ENCODE measurements around the gene HOXB13.

DNA sequence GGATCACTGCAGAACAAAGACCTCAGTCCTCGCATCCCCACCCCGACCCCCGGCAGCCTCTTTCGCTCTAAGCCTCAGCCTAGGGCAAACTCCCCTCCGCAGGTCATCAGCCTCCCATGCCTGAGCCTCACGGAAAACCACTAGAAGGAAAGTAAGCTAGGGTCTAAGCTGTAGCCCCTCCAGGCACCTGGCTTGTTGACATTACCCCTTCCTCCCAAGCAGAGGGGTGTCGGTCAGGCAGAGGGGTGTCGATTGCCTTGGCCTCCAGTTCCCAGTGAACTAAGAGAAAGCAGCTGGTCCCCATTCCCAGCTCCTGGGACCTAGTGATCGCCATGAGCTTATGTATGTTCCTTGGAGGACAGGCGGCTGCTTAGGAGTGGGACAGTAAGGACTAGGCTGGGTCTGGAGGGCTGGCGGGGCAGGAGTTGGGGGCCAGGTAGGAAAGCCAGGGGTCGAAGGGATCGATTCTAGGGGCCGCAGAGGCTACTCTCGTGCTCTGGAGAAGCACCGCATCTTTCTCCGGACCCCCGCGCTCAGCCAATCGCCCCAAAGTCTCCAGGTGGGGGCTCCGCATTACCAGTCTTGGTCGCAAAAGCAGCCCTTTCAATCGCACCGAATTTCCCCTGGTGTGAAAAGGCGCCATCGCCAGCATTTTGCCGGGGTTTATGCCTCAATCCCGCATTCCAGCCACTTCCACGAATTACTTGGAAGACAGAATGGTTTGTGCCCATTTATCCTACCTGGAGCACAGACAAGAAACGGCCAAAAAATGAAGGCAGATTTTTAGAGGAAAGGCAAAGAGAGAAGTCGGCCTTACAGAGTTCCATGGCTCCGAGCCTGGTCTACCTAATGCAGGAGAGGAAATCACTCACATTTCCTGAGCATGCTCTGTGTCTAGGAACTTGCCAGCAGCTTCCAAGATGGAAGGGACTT is 21.3 kb upstream of the HOXB13 start:
- TF ChIP-seq POLR2A (IDR thresholded peaks at IDR 0.05): no peak
- TF ChIP-seq, protein P1, sequence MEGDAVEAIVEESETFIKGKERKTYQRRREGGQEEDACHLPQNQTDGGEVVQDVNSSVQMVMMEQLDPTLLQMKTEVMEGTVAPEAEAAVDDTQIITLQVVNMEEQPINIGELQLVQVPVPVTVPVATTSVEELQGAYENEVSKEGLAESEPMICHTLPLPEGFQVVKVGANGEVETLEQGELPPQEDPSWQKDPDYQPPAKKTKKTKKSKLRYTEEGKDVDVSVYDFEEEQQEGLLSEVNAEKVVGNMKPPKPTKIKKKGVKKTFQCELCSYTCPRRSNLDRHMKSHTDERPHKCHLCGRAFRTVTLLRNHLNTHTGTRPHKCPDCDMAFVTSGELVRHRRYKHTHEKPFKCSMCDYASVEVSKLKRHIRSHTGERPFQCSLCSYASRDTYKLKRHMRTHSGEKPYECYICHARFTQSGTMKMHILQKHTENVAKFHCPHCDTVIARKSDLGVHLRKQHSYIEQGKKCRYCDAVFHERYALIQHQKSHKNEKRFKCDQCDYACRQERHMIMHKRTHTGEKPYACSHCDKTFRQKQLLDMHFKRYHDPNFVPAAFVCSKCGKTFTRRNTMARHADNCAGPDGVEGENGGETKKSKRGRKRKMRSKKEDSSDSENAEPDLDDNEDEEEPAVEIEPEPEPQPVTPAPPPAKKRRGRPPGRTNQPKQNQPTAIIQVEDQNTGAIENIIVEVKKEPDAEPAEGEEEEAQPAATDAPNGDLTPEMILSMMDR (IDR thresholded peaks at IDR 0.05): no peak
- no peak for TF ChIP-seq EP300 (IDR thresholded peaks at IDR 0.05)
